ENCODE results near the gene CCR2. TPM values are rescaled to one million over a fixed set of nuclear protein-coding genes. Genes with fewer than 3 reads are reported as not detected.

The CCR2 gene
- total and polyA plus RNA-seq, 2 experiments from 2014 or later: not detected

- TF ChIP-seq, protein P1, sequence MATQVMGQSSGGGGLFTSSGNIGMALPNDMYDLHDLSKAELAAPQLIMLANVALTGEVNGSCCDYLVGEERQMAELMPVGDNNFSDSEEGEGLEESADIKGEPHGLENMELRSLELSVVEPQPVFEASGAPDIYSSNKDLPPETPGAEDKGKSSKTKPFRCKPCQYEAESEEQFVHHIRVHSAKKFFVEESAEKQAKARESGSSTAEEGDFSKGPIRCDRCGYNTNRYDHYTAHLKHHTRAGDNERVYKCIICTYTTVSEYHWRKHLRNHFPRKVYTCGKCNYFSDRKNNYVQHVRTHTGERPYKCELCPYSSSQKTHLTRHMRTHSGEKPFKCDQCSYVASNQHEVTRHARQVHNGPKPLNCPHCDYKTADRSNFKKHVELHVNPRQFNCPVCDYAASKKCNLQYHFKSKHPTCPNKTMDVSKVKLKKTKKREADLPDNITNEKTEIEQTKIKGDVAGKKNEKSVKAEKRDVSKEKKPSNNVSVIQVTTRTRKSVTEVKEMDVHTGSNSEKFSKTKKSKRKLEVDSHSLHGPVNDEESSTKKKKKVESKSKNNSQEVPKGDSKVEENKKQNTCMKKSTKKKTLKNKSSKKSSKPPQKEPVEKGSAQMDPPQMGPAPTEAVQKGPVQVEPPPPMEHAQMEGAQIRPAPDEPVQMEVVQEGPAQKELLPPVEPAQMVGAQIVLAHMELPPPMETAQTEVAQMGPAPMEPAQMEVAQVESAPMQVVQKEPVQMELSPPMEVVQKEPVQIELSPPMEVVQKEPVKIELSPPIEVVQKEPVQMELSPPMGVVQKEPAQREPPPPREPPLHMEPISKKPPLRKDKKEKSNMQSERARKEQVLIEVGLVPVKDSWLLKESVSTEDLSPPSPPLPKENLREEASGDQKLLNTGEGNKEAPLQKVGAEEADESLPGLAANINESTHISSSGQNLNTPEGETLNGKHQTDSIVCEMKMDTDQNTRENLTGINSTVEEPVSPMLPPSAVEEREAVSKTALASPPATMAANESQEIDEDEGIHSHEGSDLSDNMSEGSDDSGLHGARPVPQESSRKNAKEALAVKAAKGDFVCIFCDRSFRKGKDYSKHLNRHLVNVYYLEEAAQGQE (IDR thresholded peaks at IDR 0.05; ENCODE audit: unreplicated experiment): no peak
- no peak for TF ChIP-seq ZNF114 (CRISPR knock-in tag; IDR thresholded peaks at IDR 0.05)
These were observed 15.8 kb downstream of the CCR2 start (continued) for GRCh38 chr3:46369675-46370132.

- no peak within 1 kb of the TSS for H3K4me2 ChIP-seq
- no peaks in the 10 kb centered on the region for H3K27me3 Mint-ChIP-seq (ENCODE audit: insufficient read depth, low read depth, poor library complexity)
- peaks cover 15% of the 10 kb centered on the region for H3K4me1 Mint-ChIP-seq
- H3K27ac Mint-ChIP-seq: no peak within 1 kb of the TSS
- no peak within 1 kb of the TSS for H3K4me3 ChIP-seq
- H3K9me3 Mint-ChIP-seq: no peaks in the 10 kb centered on the region
- H3K4me3 Mint-ChIP-seq: no peak within 1 kb of the TSS
- no peaks in the 10 kb centered on the region for H3K79me2 ChIP-seq (replicated peaks; ENCODE audit: insufficient read depth)
- H3K4me1 ChIP-seq (ENCODE audit: insufficient read depth): peaks cover 8% of the 10 kb centered on the region
- ATAC-seq: no peak
- no peak for DNase-seq (ENCODE audit: low spot score)
- no peak within 1 kb of the TSS for H3K27ac ChIP-seq (ENCODE audit: low read depth)
- no peaks in the 10 kb centered on the region for H3K36me3 ChIP-seq (ENCODE audit: insufficient read depth)
- H3K27me3 ChIP-seq (ENCODE audit: insufficient read depth): no peaks in the 10 kb centered on the region
- H4K20me1 ChIP-seq (replicated peaks; ENCODE audit: insufficient read depth): no peaks in the 10 kb centered on the region; the same call in 1 of the 2 replicates
- no peaks in the 10 kb centered on the region for H3F3A ChIP-seq (replicated peaks; ENCODE audit: low read depth)
- H2AFZ ChIP-seq: no peak within 1 kb of the TSS
- H3K36me3 Mint-ChIP-seq (ENCODE audit: low read depth): no peaks in the 10 kb centered on the region; the same call in 2 of the 3 replicates
- TF ChIP-seq STAT1 (IDR thresholded peaks at IDR 0.05; ENCODE audit: unreplicated experiment) (no peak), EZH2phosphoT487 (IDR thresholded peaks at IDR 0.05; ENCODE audit: unreplicated experiment) (no peak), CREB1 (CRISPR knock-in tag; IDR thresholded peaks at IDR 0.05; ENCODE audit: low read depth) (no peak), ZNF331 (CRISPR knock-in tag; IDR thresholded peaks at IDR 0.05; ENCODE audit: low read depth) (no peak), NANOG (IDR thresholded peaks at IDR 0.05; ENCODE audit: borderline replicate concordance) (no peak), JUNB (IDR thresholded peaks at IDR 0.05; ENCODE audit: unreplicated experiment) (no peak), POLR2AphosphoS5 (IDR thresholded peaks at IDR 0.05; ENCODE audit: low read depth) (no peak)
- TF ChIP-seq, protein P2, sequence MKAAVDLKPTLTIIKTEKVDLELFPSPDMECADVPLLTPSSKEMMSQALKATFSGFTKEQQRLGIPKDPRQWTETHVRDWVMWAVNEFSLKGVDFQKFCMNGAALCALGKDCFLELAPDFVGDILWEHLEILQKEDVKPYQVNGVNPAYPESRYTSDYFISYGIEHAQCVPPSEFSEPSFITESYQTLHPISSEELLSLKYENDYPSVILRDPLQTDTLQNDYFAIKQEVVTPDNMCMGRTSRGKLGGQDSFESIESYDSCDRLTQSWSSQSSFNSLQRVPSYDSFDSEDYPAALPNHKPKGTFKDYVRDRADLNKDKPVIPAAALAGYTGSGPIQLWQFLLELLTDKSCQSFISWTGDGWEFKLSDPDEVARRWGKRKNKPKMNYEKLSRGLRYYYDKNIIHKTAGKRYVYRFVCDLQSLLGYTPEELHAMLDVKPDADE (IDR thresholded peaks at IDR 0.05): no peak
- H3K9me2 ChIP-seq (ENCODE audit: insufficient read depth): no peaks in the 10 kb centered on the region
These were observed 17.1 kb downstream of the CCR2 start, which contains the start of gene CCR5 for GRCh38 chr3:46370839-46371518. TSS of gene CCR5 (plus strand) at chr3:46370946. CDS start at chr3:46372903, 1,957 bp downstream.

Data from GM23338 (cell line).